Neutrophil (primary cell): ENCODE results near the gene OR1N2.

Source experiments
- H3K27ac ChIP-seq: fragments of 200-600 bp; sonication (generic); 2 replicates; pipeline ENCODE4 v1.5.1; 2016; ENCODE audit warnings: mild to moderate bottlenecking, moderate library complexity
- H3K27me3 ChIP-seq: fragments of 200-600 bp; sonication (generic); 2 replicates; pipeline ENCODE4 v1.6.0; 2016; ENCODE audit warnings: mild to moderate bottlenecking
- H3K36me3 ChIP-seq: fragments of 200-600 bp; sonication (generic); 2 replicates; pipeline ENCODE4 v1.5.1; 2017
- H3K4me1 ChIP-seq, 2 experiments: fragments of 200-600 bp in 1 of 2; sonication (generic) in 1 of 2; 1 replicate in 1 of 2; 2 replicates in 1 of 2; pipeline versions ENCODE4 v1.5.1 to v1.6.1; 2013 to 2016; ENCODE audit warnings: low read depth in 1 of 2, low read length in 1 of 2, mild to moderate bottlenecking in 1 of 2, moderate library complexity in 1 of 2; ENCODE audit not compliant: control insufficient read depth in 1 of 2, insufficient read depth in 1 of 2
- H3K4me3 ChIP-seq, 2 experiments: fragments of 200-600 bp in 1 of 2; sonication (generic) in 1 of 2; 1 replicate in 1 of 2; 2 replicates in 1 of 2; pipeline ENCODE4 v1.5.1; 2013 to 2016; ENCODE audit warnings: low read depth in 1 of 2, low read length in 1 of 2, mild to moderate bottlenecking in 1 of 2, moderate library complexity in 1 of 2
- H3K9me3 ChIP-seq: fragments of 200-600 bp; sonication (generic); 2 replicates; pipeline ENCODE4 v1.5.1; 2016
- CTCF ChIP-seq: fragments of 200-600 bp; sonication (generic); IDR thresholded peaks from 2 replicates; pipeline ENCODE4 v1.5.1; 2016; ENCODE audit warnings: antibody characterized with exemption

Gene OR1N2

GRCh38 chr9:122551371-122551770 lies 1.5 kb upstream of the OR1N2 start:
- Histone ChIP-seq H3K36me3 (no peaks in the 10 kb centered on the region), H3K9me3 (no peaks in the 10 kb centered on the region), H3K4me3 (no peak overlapping the region), H3K27ac (no peak overlapping the region), H3K4me1 (no peaks in the 10 kb centered on the region), H3K27me3 (peaks cover 7% of the 10 kb centered on the region)
- TF ChIP-seq CTCF = no peak

- H3K4me1 ChIP-seq = no peaks in the 10 kb centered on the region
- no peaks in the 10 kb centered on the region for H3K9me3 ChIP-seq
- no peak for TF ChIP-seq CTCF
- H3K4me3 ChIP-seq = no peak overlapping the region
- H3K27me3 ChIP-seq = no peaks in the 10 kb centered on the region
- no peaks in the 10 kb centered on the region for H3K36me3 ChIP-seq
- no peak overlapping the region for H3K27ac ChIP-seq
These were observed 8.5 kb downstream of the OR1N2 start for GRCh38 chr9:122561446-122561845.

- no peak overlapping the region for H3K4me3 ChIP-seq
- TF ChIP-seq CTCF = no peak
- no peak overlapping the region for H3K27ac ChIP-seq
- no peaks in the 10 kb centered on the region for H3K36me3 ChIP-seq
- no peaks in the 10 kb centered on the region for H3K27me3 ChIP-seq
- no peaks in the 10 kb centered on the region for H3K4me1 ChIP-seq
- H3K9me3 ChIP-seq = no peaks in the 10 kb centered on the region
These were observed 9.3 kb downstream of the OR1N2 start for GRCh38 chr9:122562134-122562760.

- H3K36me3 ChIP-seq = no peaks in the 10 kb centered on the region
- H3K4me1 ChIP-seq = no peaks in the 10 kb centered on the region
- no peak overlapping the region for H3K27ac ChIP-seq
- no peaks in the 10 kb centered on the region for H3K9me3 ChIP-seq
- H3K27me3 ChIP-seq = no peaks in the 10 kb centered on the region
- H3K4me3 ChIP-seq = no peak overlapping the region
- TF ChIP-seq CTCF = no peak
These were observed 15.0 kb downstream of the OR1N2 start for GRCh38 chr9:122567901-122568300.

- no peak for TF ChIP-seq CTCF
These were observed 19.5 kb downstream of the OR1N2 start for GRCh38 chr9:122572456-122572855.

GRCh38 chr9:122579874-122580273 lies 27.0 kb downstream of the OR1N2 start:
- no peaks in the 10 kb centered on the region for H3K36me3 ChIP-seq
- no peak overlapping the region for H3K27ac ChIP-seq
- H3K27me3 ChIP-seq = no peaks in the 10 kb centered on the region
- no peaks in the 10 kb centered on the region for H3K4me1 ChIP-seq
- no peak overlapping the region for H3K4me3 ChIP-seq
- no peak for TF ChIP-seq CTCF
- H3K9me3 ChIP-seq = no peaks in the 10 kb centered on the region

More at GRCh38 chr9:122572456-122572855, 19.5 kb downstream of the OR1N2 start:
- no peak overlapping the region for H3K27ac ChIP-seq
- H3K9me3 ChIP-seq = no peaks in the 10 kb centered on the region
- H3K4me1 ChIP-seq = no peaks in the 10 kb centered on the region
- no peaks in the 10 kb centered on the region for H3K27me3 ChIP-seq
- no peak overlapping the region for H3K4me3 ChIP-seq
- no peaks in the 10 kb centered on the region for H3K36me3 ChIP-seq
